ENCODE results near the gene ITGB8. TPM values are rescaled to one million over a fixed set of nuclear protein-coding genes. Genes with fewer than 3 reads are reported as not detected.

ITGB8 gene
- total and polyA plus RNA-seq, 4 experiments from 2014 or later: 0.11 to 0.12 TPM; not detected in 2

- POLR2A ChIA-PET (ENCODE audit: partially characterized antibody): no interaction called here
- H3K27ac ChIP-seq (ENCODE audit: low read depth, low read length): no peak overlapping the region
- intact Hi-C loops (cut with micrococcal nuclease): no loop called here
- Mint-ChIP-seq H3K27me3 (no peaks in the 10 kb centered on the region), H3K36me3 (no peaks in the 10 kb centered on the region), H3K27ac (no peak overlapping the region), H3K4me3 (no peak overlapping the region), H3K9me3 (peaks cover 0 to 3% (median 0%) of the 10 kb centered on the region in 8 donors), H3K4me1 (no peaks in the 10 kb centered on the region)
- CTCF ChIA-PET (ENCODE audit: partially characterized antibody): interaction anchor here (0.6 kb wide), 1 partner anchor 604 kb away, joined by 3 read pairs; no protein-coding TSS in a partner anchor
- no peaks in the 10 kb centered on the region for H3K4me1 ChIP-seq (ENCODE audit: insufficient read depth, low read length)
- no peaks in the 10 kb centered on the region for H3K9me3 ChIP-seq (ENCODE audit: control insufficient read depth in 1 of 2, low read length in 2 of 2)
- H3K36me3 ChIP-seq (ENCODE audit: insufficient read depth, low read length): no peaks in the 10 kb centered on the region
- H3K4me3 ChIP-seq (ENCODE audit: low read length in 2 of 2): no peak overlapping the region
- DNase-seq: no peak
- no peaks in the 10 kb centered on the region for H3K27me3 ChIP-seq (ENCODE audit: insufficient read depth, low read length)
Observed at GRCh38 chr7:20408467-20408826, 77.7 kb downstream of the ITGB8 start.

- no peaks in the 10 kb centered on the region for H3K36me3 Mint-ChIP-seq
- Histone ChIP-seq H3K27me3 (ENCODE audit: insufficient read depth, low read length) (no peaks in the 10 kb centered on the region), H3K4me1 (ENCODE audit: insufficient read depth, low read length) (no peaks in the 10 kb centered on the region), H3K9me3 (ENCODE audit: control insufficient read depth in 1 of 2, low read length in 2 of 2) (no peaks in the 10 kb centered on the region), H3K36me3 (ENCODE audit: insufficient read depth, low read length) (no peaks in the 10 kb centered on the region), H3K27ac (ENCODE audit: low read depth, low read length) (no peak overlapping the region), H3K4me3 (ENCODE audit: low read length in 2 of 2) (no peak overlapping the region)
- no peak for DNase-seq
- CTCF ChIA-PET (ENCODE audit: partially characterized antibody): no interaction called here
- no peaks in the 10 kb centered on the region for H3K27me3 Mint-ChIP-seq
- no peak overlapping the region for H3K27ac Mint-ChIP-seq
- H3K4me1 Mint-ChIP-seq: no peaks in the 10 kb centered on the region
- intact Hi-C loops (cut with micrococcal nuclease): no loop called here
- peaks cover 0 to 3% (median 0%) of the 10 kb centered on the region in 8 donors for H3K9me3 Mint-ChIP-seq
- H3K4me3 Mint-ChIP-seq: no peak overlapping the region
- POLR2A ChIA-PET (ENCODE audit: partially characterized antibody): no interaction called here
Observed at GRCh38 chr7:20409961-20410360, 79.3 kb downstream of the ITGB8 start.

GRCh38 chr7:20411372-20411771 is 80.7 kb downstream of the ITGB8 start:
- Histone ChIP-seq H3K4me3 (ENCODE audit: low read length in 2 of 2) (no peak overlapping the region), H3K4me1 (ENCODE audit: insufficient read depth, low read length) (no peaks in the 10 kb centered on the region), H3K9me3 (ENCODE audit: control insufficient read depth in 1 of 2, low read length in 2 of 2) (no peaks in the 10 kb centered on the region), H3K27ac (ENCODE audit: low read depth, low read length) (no peak overlapping the region), H3K36me3 (ENCODE audit: insufficient read depth, low read length) (no peaks in the 10 kb centered on the region), H3K27me3 (ENCODE audit: insufficient read depth, low read length) (no peaks in the 10 kb centered on the region)
- CTCF ChIA-PET (ENCODE audit: partially characterized antibody): no interaction called here
- H3K27me3 Mint-ChIP-seq: no peaks in the 10 kb centered on the region
- H3K4me1 Mint-ChIP-seq: no peaks in the 10 kb centered on the region
- DNase-seq: no peak
- H3K27ac Mint-ChIP-seq: no peak overlapping the region
- no peak overlapping the region for H3K4me3 Mint-ChIP-seq
- no peaks in the 10 kb centered on the region for H3K36me3 Mint-ChIP-seq
- POLR2A ChIA-PET (ENCODE audit: partially characterized antibody): no interaction called here
- peaks cover 0 to 3% (median 0%) of the 10 kb centered on the region in 8 donors for H3K9me3 Mint-ChIP-seq
- intact Hi-C loops (cut with micrococcal nuclease): no loop called here

DNA sequence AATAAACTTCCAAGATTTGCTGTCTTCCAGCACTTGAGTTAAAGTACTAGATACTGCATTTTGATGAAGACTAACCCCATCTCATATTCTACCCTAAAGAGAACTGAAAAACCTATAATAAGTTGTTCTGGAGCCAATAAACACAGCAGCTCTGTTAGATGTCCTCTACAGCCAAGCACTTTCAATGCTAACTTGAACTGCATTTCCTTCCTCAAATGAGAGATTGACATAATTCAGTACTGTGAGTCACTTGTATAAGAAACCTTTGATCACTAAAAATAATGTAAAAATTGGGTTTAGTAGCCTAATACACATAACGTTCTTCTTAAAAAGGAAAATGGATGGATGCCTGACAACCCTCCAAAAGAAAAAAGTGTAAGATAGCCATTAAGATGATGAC is 81.3 kb downstream of the ITGB8 start:
- no peaks in the 10 kb centered on the region for H3K4me1 ChIP-seq (ENCODE audit: insufficient read depth, low read length)
- Mint-ChIP-seq H3K4me3 (no peak overlapping the region), H3K4me1 (no peaks in the 10 kb centered on the region), H3K9me3 (peaks cover 0 to 3% (median 0%) of the 10 kb centered on the region in 8 donors), H3K36me3 (no peaks in the 10 kb centered on the region), H3K27ac (no peak overlapping the region), H3K27me3 (no peaks in the 10 kb centered on the region)
- no peaks in the 10 kb centered on the region for H3K9me3 ChIP-seq (ENCODE audit: control insufficient read depth in 1 of 2, low read length in 2 of 2)
- ChIA-PET CTCF (ENCODE audit: partially characterized antibody) (no interaction called here), POLR2A (ENCODE audit: partially characterized antibody) (no interaction called here)
- H3K27me3 ChIP-seq (ENCODE audit: insufficient read depth, low read length): no peaks in the 10 kb centered on the region
- intact Hi-C loops (cut with micrococcal nuclease): no loop called here
- no peak for DNase-seq
- no peak overlapping the region for H3K4me3 ChIP-seq (ENCODE audit: low read length in 2 of 2)
- no peaks in the 10 kb centered on the region for H3K36me3 ChIP-seq (ENCODE audit: insufficient read depth, low read length)
- no peak overlapping the region for H3K27ac ChIP-seq (ENCODE audit: low read depth, low read length)

DNA sequence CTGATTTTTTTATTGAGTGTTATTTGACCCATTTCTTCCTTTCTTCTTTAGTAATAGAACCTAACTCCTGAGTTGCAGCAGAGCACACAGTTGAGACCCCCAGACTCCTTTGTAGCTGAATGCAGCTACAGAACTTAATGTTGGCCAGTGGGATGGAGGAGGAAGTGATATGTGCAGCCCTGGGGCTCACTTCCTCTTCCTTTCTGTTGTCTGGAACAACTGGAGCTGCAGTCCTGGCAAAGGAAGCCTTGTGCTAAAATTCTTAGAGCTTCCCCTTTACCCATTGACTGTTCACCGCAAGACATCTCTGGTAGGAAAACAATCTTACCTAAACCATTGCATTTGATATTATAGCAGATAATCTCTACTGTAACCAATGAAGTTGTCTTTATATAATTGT is 86.6 kb downstream of the ITGB8 start:
- Mint-ChIP-seq H3K36me3 (no peaks in the 10 kb centered on the region), H3K27ac (no peak overlapping the region), H3K27me3 (no peaks in the 10 kb centered on the region), H3K4me1 (no peaks in the 10 kb centered on the region), H3K9me3 (peaks cover 0 to 5% (median 0%) of the 10 kb centered on the region in 8 donors), H3K4me3 (no peak overlapping the region)
- Histone ChIP-seq H3K27me3 (ENCODE audit: insufficient read depth, low read length) (no peaks in the 10 kb centered on the region), H3K9me3 (ENCODE audit: control insufficient read depth in 1 of 2, low read length in 2 of 2) (no peaks in the 10 kb centered on the region), H3K4me3 (ENCODE audit: low read length in 2 of 2) (no peak overlapping the region), H3K27ac (ENCODE audit: low read depth, low read length) (no peak overlapping the region), H3K36me3 (ENCODE audit: insufficient read depth, low read length) (no peaks in the 10 kb centered on the region), H3K4me1 (ENCODE audit: insufficient read depth, low read length) (no peaks in the 10 kb centered on the region)
- CTCF ChIA-PET (ENCODE audit: partially characterized antibody): no interaction called here
- POLR2A ChIA-PET (ENCODE audit: partially characterized antibody): no interaction called here
- intact Hi-C loops (cut with micrococcal nuclease): no loop called here
- no peak for DNase-seq

- no peak for DNase-seq
- Mint-ChIP-seq H3K36me3 (no peaks in the 10 kb centered on the region), H3K27ac (no peak overlapping the region), H3K9me3 (peaks cover 0 to 5% (median 0%) of the 10 kb centered on the region in 8 donors), H3K4me1 (no peaks in the 10 kb centered on the region), H3K4me3 (no peak overlapping the region), H3K27me3 (no peaks in the 10 kb centered on the region)
- intact Hi-C loops (cut with micrococcal nuclease): no loop called here
- POLR2A ChIA-PET (ENCODE audit: partially characterized antibody): no interaction called here
- Histone ChIP-seq H3K9me3 (ENCODE audit: control insufficient read depth in 1 of 2, low read length in 2 of 2) (no peaks in the 10 kb centered on the region), H3K27me3 (ENCODE audit: insufficient read depth, low read length) (no peaks in the 10 kb centered on the region), H3K4me1 (ENCODE audit: insufficient read depth, low read length) (no peaks in the 10 kb centered on the region), H3K36me3 (ENCODE audit: insufficient read depth, low read length) (no peaks in the 10 kb centered on the region), H3K4me3 (ENCODE audit: low read length in 2 of 2) (no peak overlapping the region), H3K27ac (ENCODE audit: low read depth, low read length) (no peak overlapping the region)
- CTCF ChIA-PET (ENCODE audit: partially characterized antibody): no interaction called here
Observed at GRCh38 chr7:20417675-20418382, 87.1 kb downstream of the ITGB8 start.

DNA sequence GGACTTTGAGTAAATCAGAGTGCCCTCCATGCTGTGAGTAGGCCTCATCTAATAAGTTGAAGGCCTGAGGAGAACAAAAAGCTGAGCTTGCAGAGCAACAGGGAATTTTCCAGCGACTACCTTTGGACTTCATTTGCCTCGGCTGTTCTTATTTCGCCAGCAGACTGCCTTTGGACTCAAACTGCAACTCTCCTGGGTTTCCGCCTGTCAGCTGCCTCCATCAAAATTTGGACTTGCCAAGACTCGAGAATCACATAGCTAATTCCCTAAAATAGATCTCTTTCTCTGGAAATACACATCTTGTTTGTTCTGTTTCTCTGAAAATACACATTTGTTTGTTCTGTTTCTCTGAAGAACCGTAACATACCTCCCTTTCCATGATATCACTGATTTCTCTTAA is 93.8 kb downstream of the ITGB8 start:
- Mint-ChIP-seq H3K4me1 (no peaks in the 10 kb centered on the region), H3K4me3 (no peak overlapping the region), H3K36me3 (no peaks in the 10 kb centered on the region), H3K9me3 (peaks cover 0 to 5% (median 0%) of the 10 kb centered on the region in 8 donors), H3K27me3 (no peaks in the 10 kb centered on the region), H3K27ac (no peak overlapping the region)
- POLR2A ChIA-PET (ENCODE audit: partially characterized antibody): no interaction called here
- intact Hi-C loops (cut with micrococcal nuclease): no loop called here
- Histone ChIP-seq H3K27ac (ENCODE audit: low read depth, low read length) (no peak overlapping the region), H3K4me3 (ENCODE audit: low read length in 2 of 2) (no peak overlapping the region), H3K27me3 (ENCODE audit: insufficient read depth, low read length) (no peaks in the 10 kb centered on the region), H3K9me3 (ENCODE audit: control insufficient read depth in 1 of 2, low read length in 2 of 2) (no peaks in the 10 kb centered on the region), H3K36me3 (ENCODE audit: insufficient read depth, low read length) (no peaks in the 10 kb centered on the region), H3K4me1 (ENCODE audit: insufficient read depth, low read length) (no peaks in the 10 kb centered on the region)
- CTCF ChIA-PET (ENCODE audit: partially characterized antibody): interaction anchor here (1.0 kb wide), 1 partner anchor 9 kb away, joined by 3 read pairs; no protein-coding TSS in a partner anchor
- no peak for DNase-seq

DNA sequence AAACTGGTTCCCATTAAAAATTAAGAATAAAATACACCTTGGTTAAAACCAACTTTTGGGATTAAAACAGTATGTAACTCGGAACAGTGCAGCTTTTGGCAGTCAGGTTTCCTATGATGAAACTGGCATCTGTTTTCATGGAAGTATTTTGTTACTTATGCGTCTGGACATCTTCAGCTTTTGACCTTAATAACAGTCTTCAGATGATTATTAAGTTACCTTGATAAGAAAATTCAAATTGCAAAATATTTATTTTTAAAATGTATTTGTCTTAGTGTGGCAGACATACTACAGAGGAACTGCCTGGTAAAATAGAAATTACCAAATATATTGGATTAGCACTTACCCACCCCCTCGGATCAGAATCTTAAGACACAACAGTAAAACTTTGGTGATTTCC is 100.0 kb downstream of the ITGB8 start:
- Mint-ChIP-seq H3K27me3 (no peaks in the 10 kb centered on the region), H3K27ac (no peak overlapping the region), H3K36me3 (no peaks in the 10 kb centered on the region), H3K4me3 (no peak overlapping the region), H3K4me1 (no peaks in the 10 kb centered on the region), H3K9me3 (peaks cover 0 to 5% (median 0%) of the 10 kb centered on the region in 8 donors)
- Histone ChIP-seq H3K36me3 (ENCODE audit: insufficient read depth, low read length) (no peaks in the 10 kb centered on the region), H3K9me3 (ENCODE audit: control insufficient read depth in 1 of 2, low read length in 2 of 2) (no peaks in the 10 kb centered on the region), H3K27ac (ENCODE audit: low read depth, low read length) (no peak overlapping the region), H3K4me1 (ENCODE audit: insufficient read depth, low read length) (no peaks in the 10 kb centered on the region), H3K27me3 (ENCODE audit: insufficient read depth, low read length) (no peaks in the 10 kb centered on the region), H3K4me3 (ENCODE audit: low read length in 2 of 2) (no peak overlapping the region)
- intact Hi-C loops (cut with micrococcal nuclease): no loop called here
- ChIA-PET POLR2A (ENCODE audit: partially characterized antibody) (no interaction called here), CTCF (ENCODE audit: partially characterized antibody) (no interaction called here)
- no peak for DNase-seq

Data from CD4-positive, alpha-beta memory T cell (primary cell).